MV-4-11 (cell line): ENCODE measurements around the gene MAD2L1BP.
"Not testable (repeated sequence)": the region's sequence is repeated elsewhere in the genome, so short reads cannot be mapped to it uniquely, and the experiment has no call there.

ENCODE experiments used
- DNase-seq: peaks from one replicate; lab custom pipeline; 2025; lab: John Stamatoyannopoulos, UW

MAD2L1BP gene

GRCh38 chr6:43627008-43627825, 8.4 kb upstream of the MAD2L1BP start:
- DNase-seq, result peak; percentile 70

DNA sequence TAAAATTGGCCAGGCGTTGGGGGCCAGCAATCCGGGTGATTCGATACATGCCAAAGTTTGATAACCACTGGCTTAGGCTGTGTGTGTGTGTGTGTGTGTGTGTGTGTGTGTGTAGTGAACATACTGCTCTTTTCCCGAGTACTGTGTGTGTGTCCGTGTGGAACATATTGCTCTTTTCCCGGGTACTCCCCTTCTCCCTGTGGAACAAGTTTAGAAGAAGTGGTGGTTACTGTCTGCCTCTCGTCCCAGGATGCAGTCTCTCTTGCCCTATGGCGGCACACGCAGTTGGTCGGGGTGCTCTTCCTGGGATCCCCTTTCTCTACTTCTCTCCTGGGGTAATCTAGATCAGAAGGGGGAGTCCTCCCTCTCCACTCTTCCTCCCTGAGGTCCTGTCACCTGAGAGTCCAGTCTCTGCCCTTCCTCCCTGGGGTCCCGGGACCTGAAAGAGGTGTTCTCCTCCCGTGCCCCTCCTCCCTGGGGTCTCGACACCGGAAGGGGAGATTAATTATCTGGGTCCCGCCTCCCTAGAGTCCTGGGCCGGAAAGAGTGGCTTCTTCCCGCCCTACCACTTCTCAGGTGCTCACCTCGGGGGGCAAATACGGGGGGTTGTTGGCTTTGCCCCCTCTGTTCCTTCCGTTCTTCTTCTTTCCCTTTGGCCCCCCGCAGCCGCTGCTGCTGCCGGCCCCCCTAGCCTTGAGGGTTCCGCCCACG, 7.1 kb upstream of the MAD2L1BP start:
- DNase-seq, result peak; percentile 10

- DNase-seq, result peak; percentile 99
Observed at GRCh38 chr6:43629104-43629504, 6.5 kb upstream of the MAD2L1BP start, which contains the start of gene GTPBP2. TSS of gene GTPBP2 (minus strand) at chr6:43629264. CDS start at chr6:43629162, 102 bp downstream.

DNA sequence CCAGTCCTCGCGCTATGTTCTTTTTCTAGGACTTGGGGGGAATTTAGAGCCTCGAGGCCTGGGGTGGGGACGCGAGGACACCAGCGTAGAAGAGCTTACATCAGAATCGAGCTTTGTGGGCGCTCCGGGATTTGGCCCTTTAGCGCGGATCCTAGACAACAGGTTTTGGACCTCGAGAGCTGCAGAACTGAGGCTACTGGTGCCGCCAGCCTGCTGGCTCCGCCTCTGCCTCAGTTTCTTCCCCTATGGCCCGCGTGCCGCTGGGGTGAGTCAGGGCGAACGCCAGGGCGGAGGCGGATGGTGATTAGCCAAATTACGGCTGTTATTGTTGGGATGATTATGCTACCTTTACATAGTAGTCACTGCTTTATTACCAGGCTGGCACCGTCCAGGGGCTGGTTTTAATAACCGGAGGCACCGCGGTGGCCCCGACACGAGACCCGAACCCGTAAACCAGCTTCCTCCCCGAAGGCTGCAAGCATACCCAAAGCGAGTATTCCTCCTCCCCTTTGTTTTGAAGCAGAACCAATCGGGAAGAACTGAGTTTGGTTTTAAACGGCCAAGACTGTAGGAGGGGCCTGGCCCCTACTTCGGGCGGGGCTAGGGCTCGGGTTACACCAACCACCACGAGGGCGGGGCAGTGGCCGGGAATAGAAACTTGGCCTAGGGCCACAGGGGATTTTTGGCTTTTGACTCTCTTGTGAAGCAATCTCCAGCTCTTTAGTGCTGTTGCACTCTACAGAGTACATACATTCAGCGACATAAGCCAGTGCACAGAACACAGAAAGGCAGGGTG, 5.9 kb upstream of the MAD2L1BP start:
- peak; percentile 100 for DNase-seq

DNA sequence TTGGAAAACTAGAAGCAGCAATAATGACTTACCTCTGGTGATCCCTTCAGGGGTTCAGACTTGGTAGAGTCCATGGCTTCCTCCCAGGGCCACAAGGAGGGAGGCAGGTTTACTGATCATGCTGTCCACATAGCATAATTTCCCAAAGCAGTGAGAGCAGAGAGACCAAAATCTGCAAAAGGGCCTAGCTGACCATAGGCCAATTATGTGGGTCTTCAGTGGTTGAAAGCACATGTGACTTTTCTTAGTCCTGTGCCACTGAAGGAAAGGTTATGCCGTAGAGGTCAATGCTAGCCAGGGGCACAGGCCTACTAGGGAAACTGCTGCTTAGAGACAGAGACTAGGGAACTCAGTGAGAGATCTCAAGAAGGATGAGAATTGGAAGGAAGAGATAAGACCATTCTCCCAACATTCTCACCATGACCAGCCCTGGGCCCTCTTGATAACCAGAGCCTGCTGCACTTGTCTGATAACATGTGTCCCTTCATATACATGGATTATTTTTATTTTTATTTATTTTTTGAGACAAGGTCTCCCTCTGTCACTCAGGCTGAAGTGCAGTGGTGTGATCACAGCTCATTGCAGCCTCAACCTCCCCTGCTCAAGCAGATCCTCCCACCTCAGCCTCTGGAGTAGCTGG, 4.5 kb upstream of the MAD2L1BP start:
- DNase-seq, result no peak

- not testable (repeated sequence) for DNase-seq
Observed at GRCh38 chr6:43633002-43633401, 2.6 kb upstream of the MAD2L1BP start.

- no peak for DNase-seq
Observed at GRCh38 chr6:43634702-43635303, 837 bp upstream of the MAD2L1BP start.

DNA sequence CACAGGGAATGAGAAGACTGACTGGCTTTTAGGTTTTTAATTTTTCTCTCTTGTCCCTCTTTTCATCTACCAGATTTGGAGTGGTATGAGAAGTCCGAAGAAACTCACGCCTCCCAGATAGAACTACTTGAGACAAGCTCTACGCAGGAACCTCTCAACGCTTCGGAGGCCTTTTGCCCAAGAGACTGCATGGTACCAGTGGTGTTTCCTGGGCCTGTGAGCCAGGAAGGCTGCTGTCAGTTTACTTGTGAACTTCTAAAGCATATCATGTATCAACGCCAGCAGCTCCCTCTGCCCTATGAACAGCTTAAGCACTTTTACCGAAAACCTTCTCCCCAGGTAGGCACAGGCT, 644 bp downstream of the MAD2L1BP start:
- no peak for DNase-seq

DNA sequence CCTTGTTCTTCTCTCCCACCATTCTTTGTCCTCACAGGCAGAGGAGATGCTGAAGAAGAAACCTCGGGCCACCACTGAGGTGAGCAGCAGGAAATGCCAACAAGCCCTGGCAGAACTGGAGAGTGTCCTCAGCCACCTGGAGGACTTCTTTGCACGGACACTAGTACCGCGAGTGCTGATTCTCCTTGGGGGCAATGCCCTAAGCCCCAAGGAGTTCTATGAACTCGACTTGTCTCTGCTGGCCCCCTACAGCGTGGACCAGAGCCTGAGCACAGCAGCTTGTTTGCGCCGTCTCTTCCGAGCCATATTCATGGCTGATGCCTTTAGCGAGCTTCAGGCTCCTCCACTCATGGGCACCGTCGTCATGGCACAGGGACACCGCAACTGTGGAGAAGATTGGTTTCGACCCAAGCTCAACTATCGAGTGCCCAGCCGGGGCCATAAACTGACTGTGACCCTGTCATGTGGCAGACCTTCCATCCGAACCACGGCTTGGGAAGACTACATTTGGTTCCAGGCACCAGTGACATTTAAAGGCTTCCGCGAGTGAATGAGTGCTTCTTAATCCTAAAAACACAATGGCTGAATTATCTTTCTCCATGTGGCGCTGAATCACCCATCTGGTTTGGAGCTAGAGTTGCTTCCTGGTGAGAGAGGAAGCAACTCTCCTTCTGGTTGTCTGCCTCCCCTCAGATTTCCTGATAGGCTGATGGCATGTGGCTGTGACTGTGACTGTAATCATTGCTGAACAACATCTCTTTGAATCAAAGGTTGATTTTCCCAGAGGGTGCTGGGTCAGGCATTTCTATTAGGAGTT, 4.6 kb downstream of the MAD2L1BP start:
- peak; percentile 28 for DNase-seq

DNA sequence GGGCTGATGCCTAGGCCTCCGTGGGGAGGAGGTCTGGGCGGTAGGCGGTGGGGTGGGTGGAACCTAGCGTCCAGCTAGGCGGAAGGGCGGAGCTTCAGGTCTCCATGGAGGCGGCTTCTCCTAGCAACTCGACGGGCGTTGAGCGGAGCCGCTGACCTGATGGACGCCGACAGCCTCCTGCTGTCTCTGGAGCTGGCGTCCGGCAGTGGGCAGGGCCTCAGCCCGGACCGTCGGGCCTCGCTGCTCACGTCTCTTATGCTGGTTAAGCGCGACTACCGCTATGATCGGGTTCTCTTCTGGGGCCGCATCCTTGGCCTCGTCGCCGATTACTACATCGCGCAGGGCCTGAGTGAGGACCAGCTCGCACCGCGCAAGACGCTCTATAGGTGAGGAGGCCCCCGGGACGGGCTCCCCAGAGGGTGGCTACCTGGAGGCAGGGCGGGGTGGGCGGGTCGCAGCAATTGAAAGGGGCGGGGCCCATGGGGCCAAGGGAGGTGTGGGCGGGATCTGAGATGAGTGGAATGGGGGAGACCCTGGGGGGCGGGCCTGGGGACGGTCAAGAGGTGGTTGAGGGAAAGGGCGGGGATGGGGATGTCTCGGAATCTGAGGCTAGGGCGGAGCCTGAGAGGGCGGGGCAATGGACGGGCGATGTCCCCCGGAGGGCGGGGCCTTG, 9.4 kb downstream of the MAD2L1BP start, which contains the start of gene RSPH9:
RSPH9 (plus strand) TSS at position 97 of the 673 bp plus-strand sequence; CDS start at position 160, 63 bp downstream.
- DNase-seq, result no peak

DNA sequence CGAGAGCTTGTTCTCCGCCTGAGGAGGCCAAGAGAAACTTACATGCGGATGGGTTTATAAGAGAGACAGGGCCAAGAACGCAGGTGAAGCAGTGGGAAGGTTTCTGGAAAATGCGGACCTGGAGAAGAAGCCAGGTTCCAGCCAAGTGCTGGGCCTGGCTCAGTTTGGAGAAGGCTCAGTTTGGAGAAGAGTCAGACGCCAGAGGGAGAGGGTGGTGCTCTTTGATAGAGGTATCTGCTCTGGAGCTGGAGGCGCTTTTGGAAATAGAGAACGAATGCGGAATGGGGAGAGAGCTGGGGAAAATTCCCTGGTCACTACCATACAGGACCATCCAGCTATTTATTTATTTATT, 9.9 kb downstream of the MAD2L1BP start:
- no peak for DNase-seq

GRCh38 chr6:43647613-43648012, 12.0 kb downstream of the MAD2L1BP start:
- no peak for DNase-seq

GRCh38 chr6:43648248-43648647, 12.6 kb downstream of the MAD2L1BP start:
- no peak for DNase-seq

DNA sequence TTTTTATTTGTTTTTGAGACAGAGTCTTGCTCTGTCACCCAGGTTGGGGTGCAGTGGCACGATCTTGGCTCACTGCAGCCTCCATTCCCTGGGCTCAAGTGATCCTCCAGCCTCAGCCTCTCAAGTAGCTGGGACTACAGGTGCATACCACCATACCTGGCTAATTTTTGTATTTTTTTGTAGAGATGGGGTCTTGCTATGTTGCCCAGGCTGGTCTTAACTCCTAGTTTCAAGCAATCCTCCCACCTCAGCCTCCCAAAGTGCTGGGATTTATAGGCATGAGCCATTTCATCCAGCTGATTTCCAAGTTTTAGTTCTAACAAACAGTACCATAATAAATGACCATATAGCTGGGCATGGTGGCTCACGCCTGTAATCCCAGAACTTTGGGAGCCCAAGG, 17.2 kb downstream of the MAD2L1BP start:
- DNase-seq, result not testable (repeated sequence)

GRCh38 chr6:43657221-43657802, 21.7 kb downstream of the MAD2L1BP start:
- DNase-seq, result no peak

GRCh38 chr6:43658161-43658560, 22.5 kb downstream of the MAD2L1BP start:
- DNase-seq, result no peak

GRCh38 chr6:43662948-43663347, 27.3 kb downstream of the MAD2L1BP start:
- DNase-seq, result not testable (repeated sequence)

DNA sequence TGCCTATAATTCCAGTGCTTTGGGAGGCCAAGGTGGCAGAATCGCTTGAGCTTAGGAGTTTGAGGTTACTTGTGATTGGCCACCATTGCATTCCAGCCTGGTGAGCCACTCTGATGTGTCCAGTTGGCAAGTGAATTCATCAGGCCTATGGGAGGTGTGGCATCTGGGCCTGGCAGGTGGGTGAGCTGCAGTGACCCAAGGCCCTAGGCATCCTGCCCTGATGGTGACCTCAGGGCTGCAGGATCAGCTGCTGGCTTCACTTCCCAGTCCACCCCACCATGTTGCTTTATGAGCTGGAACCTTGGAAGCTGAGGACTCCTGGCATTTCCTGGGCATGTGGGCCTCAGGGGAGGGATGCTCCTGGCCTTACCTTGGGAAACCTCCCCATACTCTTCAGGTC, 29.7 kb downstream of the MAD2L1BP start:
- DNase-seq, result no peak

- no peak for DNase-seq
Observed at GRCh38 chr6:43666196-43666920, 30.7 kb downstream of the MAD2L1BP start.
